Non-pigmented ciliary epithelial cell (primary cell): ENCODE measurements around the gene SLC8B1.

ENCODE experiments used
- DNase-seq: peaks from one replicate; pipeline ENCODE4 v3.0.0-alpha.2; 2010; ENCODE audit warnings: low read depth

Gene SLC8B1

GRCh38 chr12:113292547-113292946 lies 42.4 kb downstream of the SLC8B1 start:
- no peak for DNase-seq

DNA sequence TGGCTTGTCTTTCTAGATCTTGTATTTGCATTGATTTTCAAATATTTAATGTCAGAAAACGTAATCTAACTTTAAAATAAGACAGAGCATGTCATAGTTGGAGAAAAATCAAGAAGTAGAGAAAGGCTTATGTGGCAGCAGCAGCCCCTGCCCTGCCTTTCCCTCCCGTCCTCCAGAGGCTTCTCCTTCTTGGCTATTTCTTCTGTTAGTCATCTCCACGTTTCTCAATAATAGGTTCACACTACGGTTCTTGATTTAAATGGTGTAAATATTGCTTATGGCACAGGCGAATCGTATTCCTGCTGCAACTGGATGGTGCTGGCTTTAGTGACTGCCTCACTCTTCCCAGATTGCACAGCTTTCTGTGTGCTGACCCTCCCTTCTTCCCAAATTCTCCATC lies 42.8 kb downstream of the SLC8B1 start:
- peak; percentile 14 for DNase-seq

- no peak for DNase-seq
Measured at GRCh38 chr12:113291586-113291985, 43.3 kb downstream of the SLC8B1 start.

DNA sequence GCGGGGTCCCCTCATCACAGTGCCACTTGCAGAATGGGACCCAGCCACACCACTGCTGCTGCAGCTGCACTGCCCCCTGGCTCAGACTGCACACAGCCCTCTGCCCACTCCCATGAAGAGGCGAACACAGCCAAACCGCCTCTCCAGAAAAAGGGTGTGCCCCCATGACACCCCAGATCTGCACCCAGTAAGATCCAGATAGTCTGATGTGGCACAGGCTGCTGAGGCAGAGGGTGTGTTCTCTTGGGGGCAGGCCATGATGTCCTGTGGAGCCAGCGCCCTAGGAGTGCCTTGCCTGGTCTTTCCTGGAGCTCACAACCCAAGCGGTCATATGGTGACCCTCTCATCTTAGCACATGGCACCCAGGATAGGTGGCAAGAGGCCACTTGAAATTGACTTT lies 44.4 kb downstream of the SLC8B1 start:
- DNase-seq = no peak

- DNase-seq = no peak
Measured at GRCh38 chr12:113289361-113289760, 45.5 kb downstream of the SLC8B1 start.

DNA sequence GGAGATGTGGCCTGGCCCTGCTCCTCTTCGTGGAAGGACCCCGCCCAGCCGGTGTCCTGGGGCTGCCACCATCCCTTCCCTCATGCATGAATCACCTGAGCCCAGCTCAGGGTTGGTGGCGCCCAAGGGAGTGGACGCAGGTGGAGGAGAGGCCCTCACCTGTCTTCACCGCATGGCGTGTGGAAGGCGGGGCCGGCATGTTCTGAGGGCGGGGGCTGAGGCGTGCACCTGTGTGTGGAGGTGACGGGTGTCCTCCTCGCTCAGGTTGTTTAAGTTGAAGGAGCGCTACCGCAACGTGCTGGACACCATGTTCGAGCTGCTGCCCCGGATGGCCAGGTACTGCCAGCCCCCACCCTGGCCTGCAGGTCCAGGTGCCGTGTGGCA lies 47.0 kb downstream of the SLC8B1 start:
- DNase-seq = no peak

- DNase-seq = no peak
Measured at GRCh38 chr12:113287146-113287898, 47.6 kb downstream of the SLC8B1 start.

DNA sequence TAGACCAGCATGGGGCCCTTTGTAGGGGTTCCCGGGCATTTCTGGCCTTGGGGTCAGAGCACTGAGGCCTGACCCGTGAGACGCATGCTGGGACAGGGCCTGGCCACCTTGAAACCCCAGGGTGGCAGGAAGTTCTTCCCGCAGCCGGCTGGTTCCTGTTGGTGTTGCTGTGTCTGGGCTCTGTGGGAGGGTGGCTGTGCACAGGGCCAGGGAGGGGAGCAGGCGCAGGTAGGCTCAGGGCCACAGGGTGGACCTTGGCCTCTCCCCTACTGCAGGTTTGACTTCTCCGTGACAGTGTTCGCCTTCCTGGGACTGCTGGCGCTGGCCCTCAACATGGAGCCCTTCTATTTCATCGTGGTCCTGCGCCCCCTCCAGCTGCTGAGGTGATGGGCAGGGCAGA lies 48.2 kb downstream of the SLC8B1 start:
- DNase-seq = no peak

GRCh38 chr12:113285679-113286610 lies 49.0 kb downstream of the SLC8B1 start:
- DNase-seq = no peak

DNA sequence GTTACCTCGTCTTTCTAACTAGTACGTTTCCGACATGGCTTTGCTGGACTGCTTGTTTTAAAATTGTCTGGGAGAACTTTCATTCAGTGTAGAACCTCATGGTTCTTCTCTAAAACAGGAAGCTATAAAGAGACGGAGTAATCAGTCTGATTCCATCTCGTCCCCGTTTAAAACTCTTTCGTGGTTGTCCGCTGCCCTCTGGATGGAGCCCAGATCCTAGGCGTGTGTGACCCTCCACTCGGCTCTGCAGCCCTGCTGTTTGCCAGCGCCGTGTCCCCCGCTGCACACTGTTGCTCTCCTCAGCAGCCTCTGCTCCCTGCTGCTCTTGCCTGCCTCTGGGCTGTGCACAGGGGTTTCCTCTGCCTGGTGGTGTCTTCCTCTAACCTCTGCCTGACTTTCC lies 50.2 kb downstream of the SLC8B1 start:
- DNase-seq = no peak

- DNase-seq = no peak
Measured at GRCh38 chr12:113278633-113279032, 56.3 kb downstream of the SLC8B1 start.

DNA sequence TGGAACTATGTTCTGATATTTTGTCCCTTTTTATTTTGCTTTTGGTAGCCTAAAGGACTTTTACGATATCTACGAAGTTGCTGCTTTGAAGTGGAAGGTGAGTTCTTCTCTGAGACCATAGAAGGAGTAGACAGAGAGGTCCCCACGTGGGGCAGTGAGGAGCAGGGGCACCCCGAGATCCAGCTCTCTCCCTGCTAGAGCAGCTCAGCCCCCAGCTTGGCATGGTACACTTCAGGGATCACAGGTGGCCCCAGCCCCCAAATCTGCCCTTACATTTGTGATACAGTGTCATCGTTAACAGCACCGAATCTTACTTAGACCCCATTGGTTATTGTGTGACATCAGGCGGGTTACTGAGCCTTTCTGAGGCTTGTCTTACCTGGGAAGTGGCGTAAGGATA lies 56.8 kb downstream of the SLC8B1 start:
- no peak for DNase-seq

DNA sequence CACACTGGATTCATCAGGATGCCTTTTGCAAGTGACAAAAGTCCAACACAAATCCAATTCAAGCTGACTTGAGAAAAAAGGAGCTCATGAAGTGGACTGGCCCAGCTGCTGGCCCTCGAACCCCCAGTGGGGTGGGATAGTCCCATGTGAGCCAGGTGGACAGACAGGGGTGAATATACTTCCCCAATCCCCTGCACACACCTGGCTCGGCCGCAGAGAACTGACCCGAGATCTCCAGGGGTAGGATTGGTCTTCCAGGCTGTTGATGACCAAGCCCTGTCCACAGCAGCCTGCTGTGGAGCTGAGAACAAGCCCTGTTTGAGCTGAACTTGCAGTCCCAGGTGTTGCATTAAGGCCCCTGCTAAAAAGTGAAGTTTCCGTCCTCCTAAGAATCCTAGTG lies 57.4 kb downstream of the SLC8B1 start:
- DNase-seq = no peak

- no peak for DNase-seq
Measured at GRCh38 chr12:113276946-113277500, 57.9 kb downstream of the SLC8B1 start.

GRCh38 chr12:113276306-113276705 lies 58.6 kb downstream of the SLC8B1 start:
- no peak for DNase-seq

GRCh38 chr12:113274848-113275247 lies 60.1 kb downstream of the SLC8B1 start:
- DNase-seq = no peak

GRCh38 chr12:113273053-113273725 lies 61.7 kb downstream of the SLC8B1 start:
- DNase-seq = no peak

DNA sequence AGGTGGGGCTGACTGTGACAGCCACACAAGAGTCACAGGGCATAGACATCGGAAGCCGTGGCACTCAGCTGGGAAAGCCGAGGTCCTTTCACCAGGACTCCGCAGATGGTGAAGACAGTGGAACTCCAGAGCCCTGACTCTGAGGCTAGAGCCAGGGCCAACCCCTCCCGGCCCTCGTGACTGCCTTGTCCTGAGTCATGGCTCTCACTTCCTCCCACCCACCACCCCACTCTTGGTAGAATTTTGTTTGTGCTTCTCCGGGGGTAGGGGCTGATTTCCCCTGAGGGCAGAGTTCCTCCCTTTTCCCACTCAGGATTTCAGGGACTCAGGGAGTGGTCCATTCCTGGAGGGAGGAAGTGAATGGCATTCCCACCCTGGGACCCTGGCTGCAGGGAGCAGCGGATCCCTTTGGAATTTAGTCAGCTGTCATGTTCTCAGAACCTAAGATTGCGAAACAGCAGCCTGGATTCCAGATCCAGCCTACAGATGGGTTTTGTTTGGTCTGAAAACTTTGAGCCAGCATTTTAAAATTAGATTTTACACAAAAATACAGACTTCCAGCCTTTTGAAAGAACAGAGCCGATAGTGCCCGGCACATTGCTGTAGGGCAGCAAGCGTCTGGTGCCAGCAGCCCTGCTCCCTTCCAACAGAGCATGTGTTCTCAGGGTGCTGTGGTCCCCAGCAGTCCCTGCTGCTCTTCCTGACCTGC lies 62.9 kb downstream of the SLC8B1 start:
- DNase-seq = peak; percentile 45

GRCh38 chr12:113271466-113271852 lies 63.5 kb downstream of the SLC8B1 start:
- DNase-seq = no peak

DNA sequence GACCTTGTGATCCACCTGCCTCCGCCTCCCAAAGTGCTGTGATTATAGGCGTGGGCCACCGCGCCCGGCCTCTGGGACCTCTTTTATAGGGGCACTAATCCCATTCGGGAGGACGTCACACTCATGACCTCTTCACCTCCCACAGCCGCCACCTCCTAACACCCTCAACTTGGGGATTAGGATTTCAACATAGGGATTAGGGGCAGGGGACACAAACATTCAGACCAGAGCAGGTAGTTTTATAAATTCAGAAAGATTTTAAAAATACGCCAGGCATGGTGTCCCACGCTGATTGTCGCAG lies 64.2 kb downstream of the SLC8B1 start:
- no peak for DNase-seq

DNA sequence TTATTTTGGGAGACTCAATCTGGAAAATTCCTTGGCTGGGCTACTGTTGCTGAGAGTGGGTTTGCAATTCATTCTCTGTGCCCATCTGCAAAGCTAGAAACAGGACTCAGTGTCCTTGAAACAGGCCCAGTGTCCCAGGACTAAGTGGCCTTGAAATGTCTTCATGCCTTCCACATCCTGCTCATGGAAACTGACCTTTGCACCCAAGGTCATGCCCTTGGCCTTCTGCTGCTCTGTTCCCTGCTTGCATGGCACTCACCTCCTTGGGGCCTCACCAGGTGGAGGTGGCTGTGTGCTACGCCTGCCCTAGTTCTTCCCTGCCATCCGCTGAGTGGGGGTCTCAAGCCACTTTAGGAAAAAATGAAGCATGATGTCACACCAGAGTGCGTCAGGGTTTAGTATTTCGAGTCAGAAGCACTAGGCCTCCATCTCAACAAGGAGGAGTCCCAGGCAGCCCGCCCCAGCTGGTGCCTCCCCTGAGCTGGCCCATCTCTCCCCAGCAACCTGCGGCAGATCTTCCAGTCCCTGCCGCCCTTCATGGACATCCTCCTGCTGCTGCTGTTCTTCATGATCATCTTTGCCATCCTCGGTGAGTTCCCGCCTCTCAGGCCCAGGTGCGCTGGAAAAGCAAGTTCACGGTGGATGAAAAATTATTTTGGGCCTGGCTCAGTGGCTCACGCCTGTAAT lies 65.5 kb downstream of the SLC8B1 start:
- no peak for DNase-seq
